Panc1 (cell line): ENCODE data around the gene CPAMD8. TPM values are rescaled to one million over a fixed set of nuclear protein-coding genes. Genes with fewer than 3 reads are reported as not detected.

Source experiments
- ATAC-seq: fragments of 200-7000 bp; cut with Tn5 transposase; 2 replicates; pipeline ENCODE4 v1.9.1; 2020; ENCODE audit warnings: mild to moderate bottlenecking, moderate library complexity
- BruUV-seq: library from RNA; stranded (reverse); fragments of 400-500 nt; replicated peaks from 2 replicates; lab custom pipeline; 2021; lab: Mats Ljungman, UMichigan
- CTCF ChIA-PET: fragments of 300-600 bp; sonication (Branson Sonifier 250); formaldehyde crosslinking; loops from one replicate; lab custom pipeline; 2022; ENCODE audit warnings: antibody characterized with exemption; lab: Charles Lee
- POLR2A ChIA-PET: fragments of 300-600 bp; sonication (Branson Sonifier 250); formaldehyde crosslinking; loops from one replicate; lab custom pipeline; 2022; ENCODE audit warnings: antibody characterized with exemption; lab: Charles Lee
- DNase-seq: peaks from one replicate; pipeline ENCODE4 v3.0.0-alpha.2; 2010; ENCODE audit warnings: low read depth, low spot score
- H3K27ac ChIP-seq: 2 replicates; pipeline ENCODE4 v1.5.1; 2011; ENCODE audit warnings: mild to moderate bottlenecking, low read length, inconsistent platforms
- H3K27me3 ChIP-seq: fragments of 200-500 bp; sonication (Bioruptor generic); 2 replicates; pipeline ENCODE4 v1.6.0; 2014; ENCODE audit warnings: low read length, inconsistent platforms; ENCODE audit not compliant: control insufficient read depth, insufficient read depth
- H3K36me3 ChIP-seq: fragments of 200-500 bp; sonication (Bioruptor generic); 2 replicates; pipeline ENCODE4 v1.5.1; 2014; ENCODE audit warnings: inconsistent platforms, mild to moderate bottlenecking, low read length, moderate library complexity; ENCODE audit not compliant: control insufficient read depth, insufficient read depth
- H3K4me1 ChIP-seq: 2 replicates; pipeline ENCODE4 v1.5.1; 2011; ENCODE audit warnings: inconsistent platforms, mild to moderate bottlenecking, low read length, moderate library complexity; ENCODE audit not compliant: control insufficient read depth, insufficient read depth
- H3K4me3 ChIP-seq, 2 experiments: 2 replicates each; pipeline ENCODE4 v1.5.1; 2011 to 2012; ENCODE audit warnings: low read depth in 2 of 2, low read length in 2 of 2, mild to moderate bottlenecking in 2 of 2, inconsistent platforms in 1 of 2, moderate library complexity in 1 of 2
- H3K9me3 ChIP-seq: fragments of 200-500 bp; sonication (Bioruptor generic); 2 replicates; pipeline ENCODE4 v1.5.1; 2014; ENCODE audit warnings: low read depth, mild to moderate bottlenecking, inconsistent platforms, low read length, moderate library complexity; ENCODE audit not compliant: control insufficient read depth, insufficient read depth
- POLR2AphosphoS5 ChIP-seq: IDR thresholded peaks from 2 replicates; pipeline ENCODE4 v1.6.1; 2012; ENCODE audit warnings: mild to moderate bottlenecking, low read depth, low read length, moderate library complexity
- REST ChIP-seq, 2 experiments: IDR thresholded peaks; 2 replicates each; pipeline ENCODE4 v1.6.1; 2011 to 2012; ENCODE audit warnings: low read depth in 2 of 2, control low read depth in 1 of 2, low read length in 1 of 2, mild to moderate bottlenecking in 1 of 2, moderate library complexity in 1 of 2; ENCODE audit not compliant: insufficient read depth in 1 of 2
- SIN3A ChIP-seq: IDR thresholded peaks from 2 replicates; pipeline ENCODE4 v1.6.1; 2012; ENCODE audit warnings: low read depth, mild to moderate bottlenecking, low read length, moderate library complexity, borderline replicate concordance; ENCODE audit not compliant: insufficient read depth
- TCF7L2 ChIP-seq: IDR thresholded peaks from 2 replicates; pipeline ENCODE4 v1.6.1; 2011; ENCODE audit warnings: mild to moderate bottlenecking, low read depth, low read length, inconsistent platforms
- in situ Hi-C: cut with HindIII; loops from 2 replicates; pipeline ENCODE4 v1.10.0; 2016; ENCODE audit warnings: low sequenced_read_pairs, low pct_unique_long_range_greater_than_20kb
- intact Hi-C: fragments of 100-400 bp; cut with micrococcal nuclease; formaldehyde crosslinking; loops from one replicate; pipeline ENCODE4 v1.10.0; 2022; ENCODE audit not compliant: unreplicated experiment
- total RNA-seq: library from RNA; stranded (reverse); gene quantifications from one replicate; pipeline ENCODE4 v1.2.1, GENCODE V29; 2021; ENCODE audit not compliant: unreplicated experiment
- TF ChIP-seq, protein P1 (sequence below): fragments of 450-650 bp; IDR thresholded peaks from 2 replicates; pipeline ENCODE4 v1.5.1; 2017; ENCODE audit warnings: mild to moderate bottlenecking

Gene CPAMD8
- total RNA-seq, 1 experiment from 2014 or later, result 2.0 TPM

GRCh38 chr19:16894080-16894479 is 132.5 kb downstream of the CPAMD8 start:
- in situ Hi-C loops, result no loop called here
- H3K4me1 ChIP-seq, result no peaks in the 10 kb centered on the region
- no peaks in the 10 kb centered on the region for H3K36me3 ChIP-seq
- H3K27me3 ChIP-seq, result no peaks in the 10 kb centered on the region
- POLR2A ChIA-PET, result interaction anchor here (0.8 kb wide), 1 partner anchor 256 kb away, joined by 4 read pairs; no protein-coding TSS in a partner anchor
- H3K9me3 ChIP-seq, result no peaks in the 10 kb centered on the region
- intact Hi-C loops, result loop anchor here (10.0 kb wide), 1 partner anchor 119 kb away; no protein-coding TSS in a partner anchor
- no peak for DNase-seq
- TF ChIP-seq TCF7L2, result no peak
- TF ChIP-seq REST (IDR thresholded peaks at IDR 0.05; ENCODE audit: insufficient read depth in 1 of 2, low read depth in 2 of 2, low read length in 1 of 2), result no peak
- TF ChIP-seq POLR2AphosphoS5, result no peak
- TF ChIP-seq SIN3A, result no peak
- TF ChIP-seq, protein P1, sequence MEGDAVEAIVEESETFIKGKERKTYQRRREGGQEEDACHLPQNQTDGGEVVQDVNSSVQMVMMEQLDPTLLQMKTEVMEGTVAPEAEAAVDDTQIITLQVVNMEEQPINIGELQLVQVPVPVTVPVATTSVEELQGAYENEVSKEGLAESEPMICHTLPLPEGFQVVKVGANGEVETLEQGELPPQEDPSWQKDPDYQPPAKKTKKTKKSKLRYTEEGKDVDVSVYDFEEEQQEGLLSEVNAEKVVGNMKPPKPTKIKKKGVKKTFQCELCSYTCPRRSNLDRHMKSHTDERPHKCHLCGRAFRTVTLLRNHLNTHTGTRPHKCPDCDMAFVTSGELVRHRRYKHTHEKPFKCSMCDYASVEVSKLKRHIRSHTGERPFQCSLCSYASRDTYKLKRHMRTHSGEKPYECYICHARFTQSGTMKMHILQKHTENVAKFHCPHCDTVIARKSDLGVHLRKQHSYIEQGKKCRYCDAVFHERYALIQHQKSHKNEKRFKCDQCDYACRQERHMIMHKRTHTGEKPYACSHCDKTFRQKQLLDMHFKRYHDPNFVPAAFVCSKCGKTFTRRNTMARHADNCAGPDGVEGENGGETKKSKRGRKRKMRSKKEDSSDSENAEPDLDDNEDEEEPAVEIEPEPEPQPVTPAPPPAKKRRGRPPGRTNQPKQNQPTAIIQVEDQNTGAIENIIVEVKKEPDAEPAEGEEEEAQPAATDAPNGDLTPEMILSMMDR, result no peak
- no peak for ATAC-seq
- no peak overlapping the region for H3K4me3 ChIP-seq
- CTCF ChIA-PET, result no interaction called here
- H3K27ac ChIP-seq, result no peak overlapping the region
- no TSS peak for BruUV-seq

DNA sequence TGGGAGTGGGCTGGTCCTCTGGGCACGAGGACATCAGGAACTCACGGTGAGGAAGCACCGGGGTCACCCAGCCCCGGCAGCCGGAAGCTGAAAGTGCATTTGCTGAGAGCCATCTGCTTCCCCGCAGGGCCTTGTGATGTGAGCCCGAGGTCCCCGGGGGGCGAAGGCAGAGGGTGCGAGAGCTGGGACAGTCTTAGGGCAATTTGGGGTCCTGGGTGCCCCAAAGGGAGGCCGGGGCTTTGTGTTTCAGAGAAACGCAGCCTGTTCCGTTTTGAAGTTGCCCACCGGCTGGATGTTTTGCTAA is 133.0 kb downstream of the CPAMD8 start:
- H3K27me3 ChIP-seq, result no peaks in the 10 kb centered on the region
- intact Hi-C loops (loop anchor here (10.0 kb wide), 1 partner anchor 119 kb away; no protein-coding TSS in a partner anchor), in situ Hi-C loops (no loop called here)
- H3K27ac ChIP-seq, result no peak overlapping the region
- H3K4me3 ChIP-seq, result no peak overlapping the region
- no peak for TF ChIP-seq TCF7L2
- no peak for TF ChIP-seq REST (IDR thresholded peaks at IDR 0.05; ENCODE audit: insufficient read depth in 1 of 2, low read depth in 2 of 2, low read length in 1 of 2)
- TF ChIP-seq POLR2AphosphoS5, result no peak
- TF ChIP-seq, protein P1, result no peak
- TF ChIP-seq SIN3A, result no peak
- no peaks in the 10 kb centered on the region for H3K36me3 ChIP-seq
- H3K4me1 ChIP-seq, result no peaks in the 10 kb centered on the region
- ChIA-PET CTCF (no interaction called here), POLR2A (no interaction called here)
- ATAC-seq (no peak), DNase-seq (no peak)
- BruUV-seq, result no TSS peak
- H3K9me3 ChIP-seq, result no peaks in the 10 kb centered on the region
